ENCODE results near the gene AHCTF1.

GRCh38 chr1:246809473-246809872 lies 122.3 kb downstream of the AHCTF1 start:
- no peak for TF ChIP-seq CTCF (IDR thresholded peaks at IDR 0.05)
- TF ChIP-seq POLR2A (IDR thresholded peaks at IDR 0.05): no peak

All from adrenal gland (tissue), 5 donors.